SK-N-SH (cell line): ENCODE data around the gene LYL1. TPM values are rescaled to one million over a fixed set of nuclear protein-coding genes. Genes with fewer than 3 reads are reported as not detected.

Source experiments
- CTCF ChIA-PET: fragments of 300-600, 350-600 bp; formaldehyde crosslinking; extraction: SDS; loops from one replicate; lab custom pipeline; 2021; lab: Yijun Ruan, JAX
- POLR2A ChIA-PET: fragments of 350-600 bp; sonication (Branson Sonifier 250); formaldehyde crosslinking; extraction: SDS; loops from one replicate; lab custom pipeline; 2020; ENCODE audit warnings: antibody characterized with exemption, inconsistent platforms; lab: Yijun Ruan, JAX
- DNase-seq: peaks from one replicate; pipeline ENCODE4 v3.0.0; 2012
- H2AFZ ChIP-seq: fragments of 200-600 bp; sonication (generic); 2 replicates; pipeline ENCODE4 v1.8.1; 2016; ENCODE audit warnings: antibody characterized with exemption, mild to moderate bottlenecking, low read depth
- H3F3A ChIP-seq: fragments of 200-600 bp; sonication (generic); replicated peaks from 2 replicates; pipeline ENCODE3; 2016; ENCODE audit warnings: antibody characterized with exemption, mild to moderate bottlenecking; ENCODE audit not compliant: insufficient read depth
- H3K27ac ChIP-seq, 2 experiments: fragments of 200-500 bp in 1 of 2; fragments of 200-600 bp in 1 of 2; sonication (Bioruptor generic) in 1 of 2; sonication (generic), shearing (Covaris generic) in 1 of 2; 2 replicates each; pipeline versions ENCODE4 v1.5.1 to v1.6.1; 2014 to 2016; ENCODE audit warnings: low read depth in 2 of 2, inconsistent platforms in 1 of 2, low read length in 1 of 2, mild to moderate bottlenecking in 1 of 2, mixed read lengths in 1 of 2
- H3K27me3 ChIP-seq: fragments of 200-600 bp; sonication (generic), shearing (Covaris generic); 2 replicates; pipeline ENCODE4 v1.6.1; 2016; ENCODE audit warnings: mixed run types; ENCODE audit not compliant: insufficient read depth
- H3K36me3 ChIP-seq, 2 experiments: fragments of 200-500 bp in 1 of 2; fragments of 200-600 bp in 1 of 2; sonication (Bioruptor generic) in 1 of 2; sonication (generic) in 1 of 2; replicated peaks in 1 of 2; 2 replicates each; pipeline versions ENCODE3 to v1.5.1; 2014 to 2016; ENCODE audit warnings: low read length in 1 of 2, mild to moderate bottlenecking in 1 of 2; ENCODE audit not compliant: insufficient read depth in 2 of 2, control insufficient read depth in 1 of 2
- H3K4me1 ChIP-seq, 2 experiments: fragments of 200-500 bp in 1 of 2; fragments of 200-600 bp in 1 of 2; sonication (Bioruptor generic) in 1 of 2; sonication (generic), shearing (Covaris generic) in 1 of 2; 2 replicates each; pipeline versions ENCODE4 v1.5.1 to v1.6.1; 2014 to 2016; ENCODE audit warnings: low read depth in 1 of 2, low read length in 1 of 2, mixed run types in 1 of 2; ENCODE audit not compliant: insufficient read depth in 2 of 2, control insufficient read depth in 1 of 2
- H3K4me2 ChIP-seq: fragments of 200-600 bp; sonication (generic), shearing (Covaris generic); 2 replicates; pipeline ENCODE4 v1.6.1; 2017; ENCODE audit warnings: mixed run types
- H3K4me3 ChIP-seq, 2 experiments: fragments of 200-500 bp in 1 of 2; fragments of 200-600 bp in 1 of 2; sonication (Bioruptor generic) in 1 of 2; sonication (generic), shearing (Covaris generic) in 1 of 2; 2 replicates each; pipeline versions ENCODE4 v1.5.1 to v1.8.1; 2014 to 2016; ENCODE audit warnings: low read depth in 2 of 2, inconsistent platforms in 1 of 2, low read length in 1 of 2, mild to moderate bottlenecking in 1 of 2, mixed read lengths in 1 of 2, moderate library complexity in 1 of 2
- H3K79me2 ChIP-seq: fragments of 200-600 bp; sonication (generic); 2 replicates; pipeline ENCODE4 v1.8.1; 2017; ENCODE audit warnings: mild to moderate bottlenecking; ENCODE audit not compliant: insufficient read depth
- H3K9ac ChIP-seq: fragments of 200-600 bp; sonication (generic); 2 replicates; pipeline ENCODE4 v1.6.1; 2017; ENCODE audit warnings: mixed run types
- H3K9me2 ChIP-seq: fragments of 200-600 bp; sonication (generic); 2 replicates; pipeline ENCODE4 v1.6.1; 2017; ENCODE audit warnings: mixed run types
- H3K9me3 ChIP-seq: fragments of 200-600 bp; sonication (generic); 2 replicates; pipeline ENCODE4 v1.6.1; 2017; ENCODE audit warnings: mixed run types, mild to moderate bottlenecking, moderate library complexity
- H4K20me1 ChIP-seq: fragments of 200-600 bp; sonication (generic); 2 replicates; pipeline ENCODE4 v1.6.1; 2017; ENCODE audit warnings: mild to moderate bottlenecking, mixed run types; ENCODE audit not compliant: insufficient read depth
- CHD2 ChIP-seq: fragments of 150-350 bp; IDR thresholded peaks from 2 replicates; pipeline ENCODE4 v1.6.1; 2018; ENCODE audit warnings: low read length; ENCODE audit not compliant: partially characterized antibody
- ELF1 ChIP-seq: IDR thresholded peaks from 2 replicates; pipeline ENCODE4 v1.4.0; 2012
- FOXJ3 ChIP-seq: sonication (generic); formaldehyde crosslinking; IDR thresholded peaks from 2 replicates; pipeline ENCODE4 v1.5.1; 2020; ENCODE audit warnings: mild to moderate bottlenecking, missing genetic modification reagents
- RCOR1 ChIP-seq: fragments of 150-350 bp; IDR thresholded peaks from 2 replicates; pipeline ENCODE4 v1.6.1; 2017; ENCODE audit warnings: antibody characterized with exemption, low read length
- RXRA ChIP-seq: IDR thresholded peaks from 2 replicates; pipeline ENCODE4 v1.4.0; 2012; ENCODE audit warnings: low read depth, mild to moderate bottlenecking, borderline replicate concordance
- TCF12 ChIP-seq: IDR thresholded peaks from 2 replicates; pipeline ENCODE4 v1.4.0; 2012
- YY1 ChIP-seq: IDR thresholded peaks from 2 replicates; pipeline ENCODE4 v1.4.0; 2012; ENCODE audit warnings: low read depth, mild to moderate bottlenecking
- ZBTB33 ChIP-seq: IDR thresholded peaks from 2 replicates; pipeline ENCODE4 v1.4.0; 2012; ENCODE audit warnings: low read depth, borderline replicate concordance
- WGBS: methylation state at CpG from one replicate; pipeline ENCODE4 v1.1.6; 2017; ENCODE audit warnings: low lambda C conversion rate; 5-methylcytosine and 5-hydroxymethylcytosine counted together
- polyA plus RNA-seq, 3 experiments: library from polyadenylated mRNA; depleted of rRNA; stranded (reverse); fragments of >200 nt; gene quantifications; 2 replicates each; pipeline ENCODE4 v1.2.3, GENCODE V29; 2012
- TF ChIP-seq, protein P1 (sequence below): IDR thresholded peaks from 2 replicates; pipeline ENCODE4 v1.4.0; 2012; ENCODE audit warnings: low read depth

The LYL1 gene
- polyA plus RNA-seq, 1 of the 3 experiments (the other 2 are of a cell fraction), result 2.2 TPM

GRCh38 chr19:13127051-13127450, 24.4 kb upstream of the LYL1 start (continued):
- TF ChIP-seq ELF1, result no peak
- TF ChIP-seq, all 33 proteins: peak for 0

DNA sequence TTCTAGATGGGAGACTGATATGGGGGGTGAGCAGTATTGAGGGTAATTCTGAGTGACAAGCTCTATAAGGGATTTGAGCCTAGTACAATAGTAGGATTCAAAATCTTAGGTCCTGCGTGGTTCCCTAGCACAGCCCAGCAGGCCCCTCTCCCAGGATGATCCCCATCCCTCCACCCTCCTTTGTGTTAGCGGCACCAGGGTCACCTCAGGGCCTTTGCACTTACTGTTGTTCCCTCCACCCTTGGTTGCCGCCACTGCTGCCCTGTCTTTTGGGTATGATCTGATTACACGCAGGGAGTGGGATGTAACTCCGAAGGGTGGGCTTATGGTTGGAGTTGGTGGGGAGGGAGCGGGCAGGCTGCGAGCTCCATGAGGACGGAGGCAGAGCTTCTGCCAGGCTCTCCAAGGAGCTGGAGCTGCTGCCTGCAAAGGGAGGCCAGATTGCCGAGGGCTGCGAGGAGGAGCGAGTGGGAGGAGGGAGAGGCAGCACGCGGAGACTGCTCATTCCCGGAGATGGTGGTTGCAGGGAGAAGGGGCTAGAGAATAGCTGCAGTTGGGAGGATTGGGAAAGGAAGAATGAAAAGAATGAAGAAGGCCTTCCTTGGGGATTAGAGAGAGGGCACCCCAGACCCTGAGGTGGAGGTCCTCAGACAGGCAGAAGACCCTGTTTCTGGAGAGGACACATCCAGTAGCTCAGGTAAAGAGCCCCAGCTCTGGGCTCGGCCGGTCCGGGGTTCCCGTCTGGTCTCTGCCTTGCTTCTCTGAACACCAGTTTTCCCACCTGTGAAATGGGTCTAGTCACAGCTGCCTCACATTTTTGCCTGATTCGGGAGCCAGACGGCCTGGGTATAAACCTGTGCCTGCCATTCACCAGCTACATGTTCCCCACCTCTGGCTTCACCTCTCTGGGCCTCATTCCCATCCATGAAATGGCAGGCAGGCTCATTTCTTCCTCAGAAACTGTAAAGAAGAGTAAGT, 20.6 kb upstream of the LYL1 start:
- H3K4me3 ChIP-seq, result no peak overlapping the region
- no peak for DNase-seq
- no peaks in the 10 kb centered on the region for H3K27me3 ChIP-seq
- H3K79me2 ChIP-seq, result peaks cover 98% of the 10 kb centered on the region
- peaks cover 90% of the 10 kb centered on the region for H4K20me1 ChIP-seq
- H3K9me2 ChIP-seq, result no peaks in the 10 kb centered on the region
- ChIA-PET CTCF (no interaction called here), POLR2A (no interaction called here)
- no peak overlapping the region for H3K27ac ChIP-seq
- WGBS, result 95% methylated on average over 20 of the region's 20 CpGs
- no peaks in the 10 kb centered on the region for H3F3A ChIP-seq
- no peak overlapping the region for H3K9ac ChIP-seq
- no peak overlapping the region for H3K4me2 ChIP-seq
- H2AFZ ChIP-seq, result no peak overlapping the region
- TF ChIP-seq, protein P1, sequence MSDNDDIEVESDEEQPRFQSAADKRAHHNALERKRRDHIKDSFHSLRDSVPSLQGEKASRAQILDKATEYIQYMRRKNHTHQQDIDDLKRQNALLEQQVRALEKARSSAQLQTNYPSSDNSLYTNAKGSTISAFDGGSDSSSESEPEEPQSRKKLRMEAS, result no peak
- TF ChIP-seq RCOR1 (no peak), YY1 (no peak)
- H3K9me3 ChIP-seq, result no peaks in the 10 kb centered on the region
- peaks cover 12 to 14% of the 10 kb centered on the region in 2 experiments; a peak in 2 of 4 replicates for H3K4me1 ChIP-seq
- peaks cover 4 to 19% of the 10 kb centered on the region in 2 experiments for H3K36me3 ChIP-seq

- Histone ChIP-seq H3K27me3 (no peaks in the 10 kb centered on the region), H3K79me2 (peaks cover 95% of the 10 kb centered on the region), H3K9me3 (no peaks in the 10 kb centered on the region), H3K27ac (no peak overlapping the region), H3F3A (peaks cover 4% of the 10 kb centered on the region), H3K4me2 (no peak overlapping the region), H3K9ac (no peak overlapping the region), H3K36me3 (peaks cover 4 to 19% of the 10 kb centered on the region in 2 experiments), H3K4me1 (peaks cover 12 to 18% of the 10 kb centered on the region in 2 experiments; a peak in 2 of 4 replicates), H3K4me3 (no peak overlapping the region), H2AFZ (no peak overlapping the region), H4K20me1 (peaks cover 81% of the 10 kb centered on the region), H3K9me2 (no peaks in the 10 kb centered on the region)
- POLR2A ChIA-PET, result no interaction called here
- TF ChIP-seq ZBTB33, result no peak
- no peak for TF ChIP-seq TCF12
- TF ChIP-seq CHD2, result no peak
- no peak for TF ChIP-seq RXRA
- no peak for TF ChIP-seq FOXJ3
- 88% methylated on average over 13 of the region's 13 CpGs for WGBS
- CTCF ChIA-PET, result no interaction called here
- no peak for DNase-seq
These were observed 19.7 kb upstream of the LYL1 start for GRCh38 chr19:13122275-13122878.
